Activated T-cell treated with anti-CD3 and anti-CD28 coated beads, Interleukin-2, amount 50 U/mL, for 48 hours (primary cell): ENCODE data around the gene ZNF586.

Source experiments
- DNase-seq, 2 experiments: peaks; one replicate each; pipeline ENCODE4 v3.0.0-alpha.2; 2020

ZNF586 gene

DNA sequence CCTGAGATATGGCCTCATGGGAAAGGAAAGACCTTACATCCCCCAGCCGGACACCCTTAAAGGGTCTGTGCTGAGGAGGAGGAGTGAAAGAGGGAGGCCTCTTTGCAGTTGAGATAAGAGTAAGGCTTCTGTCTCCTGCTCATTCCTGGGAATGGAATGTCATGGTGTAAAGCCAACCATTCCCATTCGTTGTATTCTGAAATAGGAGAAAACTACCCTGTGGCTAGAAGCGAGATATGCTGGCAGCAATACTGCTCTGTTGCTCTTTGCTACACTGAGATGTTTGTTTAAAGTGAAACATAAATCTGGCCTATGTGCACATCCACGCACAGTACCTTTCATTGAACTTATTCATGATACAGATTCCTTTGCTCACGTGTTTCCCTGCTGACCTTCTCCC lies 59.8 kb downstream of the ZNF586 start:
- DNase-seq = no peak

DNA sequence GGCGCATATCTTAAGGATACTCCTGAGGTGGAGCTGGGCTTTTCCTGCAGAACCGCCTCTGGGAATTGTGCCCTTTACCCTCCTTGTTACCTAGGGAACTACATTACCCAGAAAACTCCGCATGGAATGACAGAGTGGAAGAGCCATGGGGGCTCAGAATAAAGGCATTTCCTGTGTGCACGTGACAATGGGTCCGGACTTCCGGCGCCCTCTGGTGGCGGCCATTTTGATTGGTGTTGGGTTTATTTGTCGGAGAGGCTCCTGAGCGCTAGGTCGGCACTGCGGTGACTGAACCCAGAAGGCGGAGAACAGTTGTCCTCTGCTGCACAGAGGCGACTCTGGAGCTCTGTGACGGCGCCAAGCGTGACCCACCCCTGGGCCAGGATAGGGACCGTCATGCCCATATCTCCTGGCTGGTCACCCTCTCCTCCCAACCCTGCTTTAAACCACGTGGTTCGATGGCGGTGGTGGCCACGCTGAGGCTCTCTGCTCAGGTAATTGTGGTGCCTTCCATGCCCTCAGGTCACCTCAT lies 60.7 kb downstream of the ZNF586 start, which contains the start of gene ZNF587B:
Gene ZNF587B, plus strand, starts transcription at position 229 of the 532 bp plus-strand sequence. Its CDS starts 230 bp downstream, at position 459.
- peak; percentile 55 to 62 for DNase-seq
